ENCODE data around the gene WDR55.
"Not testable (repeated sequence)": the region's sequence is repeated elsewhere in the genome, so short reads cannot be mapped to it uniquely, and the experiment has no call there.

The WDR55 gene

GRCh38 chr5:140664359-140665119, at the start of gene WDR55:
TSS of gene WDR55 (plus strand) at chr5:140664904. CDS start at chr5:140664913, 9 bp downstream.
- DNase-seq, result peak; percentile 67

DNA sequence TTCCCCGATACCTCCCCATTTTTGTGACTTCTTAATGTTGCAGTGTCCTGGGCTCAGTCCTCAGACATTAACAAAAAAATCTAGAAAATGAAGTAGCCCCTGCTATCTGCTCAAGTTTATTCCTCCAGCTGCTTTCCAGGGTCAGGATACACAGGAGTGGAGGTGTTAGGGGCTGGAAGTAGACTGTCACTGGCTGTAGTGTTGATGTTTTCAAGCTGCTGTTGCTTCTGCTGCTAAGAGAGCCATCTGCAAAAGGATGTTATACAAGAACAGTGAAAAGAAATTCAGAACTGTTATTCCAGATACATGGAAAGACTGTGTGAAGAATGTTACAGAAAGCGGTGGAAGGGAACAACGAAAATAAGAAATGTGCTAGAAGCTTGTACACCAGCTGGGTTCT, 42.4 kb upstream of the WDR55 start:
- DNase-seq, result no peak

GRCh38 chr5:140623061-140623460, 41.6 kb upstream of the WDR55 start:
- not testable (repeated sequence) for DNase-seq

DNA sequence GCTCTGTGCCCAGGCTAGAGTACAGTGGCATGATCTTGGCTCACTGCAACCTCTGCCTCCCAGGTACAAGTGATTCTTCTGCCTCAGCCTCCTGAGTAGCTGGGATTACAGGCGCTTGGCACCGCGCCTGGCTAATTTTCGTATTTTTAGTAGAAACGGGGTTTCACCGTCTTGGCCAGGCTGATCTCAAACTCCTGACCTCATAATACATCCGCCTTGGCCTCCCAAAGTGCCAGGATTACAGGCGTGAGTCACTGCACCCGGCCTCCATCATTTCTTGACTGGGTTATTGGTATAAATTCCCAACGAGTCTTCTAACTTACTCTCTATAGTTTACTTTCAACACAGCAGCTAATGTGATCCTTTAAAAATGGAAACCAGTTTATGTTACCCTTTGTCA, 39.8 kb upstream of the WDR55 start:
- not testable (repeated sequence) for DNase-seq

DNA sequence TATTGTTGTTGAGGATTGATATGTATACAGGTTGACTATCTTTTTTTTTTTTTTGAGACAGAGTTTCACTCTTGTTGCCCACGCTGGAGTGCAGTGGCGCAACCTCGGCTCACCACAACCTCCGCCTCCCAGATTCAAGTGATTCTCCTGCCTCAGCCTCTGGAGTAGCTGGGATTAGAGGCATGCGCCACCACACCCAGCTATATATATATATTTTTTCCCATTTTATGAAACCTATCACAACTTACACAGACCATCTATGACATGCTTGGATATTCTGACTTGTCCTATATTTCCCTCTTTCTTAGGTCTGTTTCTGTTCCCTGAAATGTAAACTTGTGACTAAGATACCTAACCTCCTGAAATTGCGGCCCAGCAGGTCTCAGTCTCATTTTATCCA, 36.7 kb upstream of the WDR55 start:
- DNase-seq, result no peak

- DNase-seq, result no peak
Measured at GRCh38 chr5:140628711-140629110, 36.0 kb upstream of the WDR55 start.

DNA sequence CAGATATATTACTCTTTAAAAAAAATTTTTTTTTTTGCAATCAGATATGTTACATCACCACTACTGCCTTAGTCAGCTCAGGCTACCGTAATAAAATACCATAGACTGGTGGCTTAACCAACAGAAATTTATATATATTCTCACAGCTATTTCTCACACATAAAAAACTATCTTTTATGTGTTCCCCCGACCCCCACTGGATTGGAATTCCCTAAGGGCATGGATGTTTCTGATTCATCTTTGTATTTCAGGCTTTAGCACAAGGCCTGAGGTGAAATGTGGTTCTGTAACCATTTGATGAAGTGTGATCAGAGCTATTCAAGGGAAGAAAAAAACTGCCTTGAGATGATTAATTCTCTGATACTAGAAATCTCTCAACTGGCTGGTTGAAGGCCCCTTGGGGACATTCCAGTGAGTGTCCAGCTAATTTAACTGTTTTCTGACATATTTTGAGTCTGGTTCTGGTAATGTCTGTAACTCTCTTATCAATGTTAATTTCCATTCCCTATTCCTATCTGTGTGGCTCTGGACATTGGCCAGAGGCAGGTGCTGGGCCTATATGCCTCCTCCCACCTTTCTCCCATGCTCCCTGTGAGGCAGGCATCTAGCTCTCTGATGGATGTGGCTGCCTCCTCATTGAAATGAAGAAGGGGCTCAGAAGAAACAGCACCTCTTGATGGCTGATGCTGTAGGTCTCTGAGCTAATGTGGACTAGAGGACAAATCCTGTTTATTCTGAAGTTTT, 34.2 kb upstream of the WDR55 start:
- no peak for DNase-seq

DNA sequence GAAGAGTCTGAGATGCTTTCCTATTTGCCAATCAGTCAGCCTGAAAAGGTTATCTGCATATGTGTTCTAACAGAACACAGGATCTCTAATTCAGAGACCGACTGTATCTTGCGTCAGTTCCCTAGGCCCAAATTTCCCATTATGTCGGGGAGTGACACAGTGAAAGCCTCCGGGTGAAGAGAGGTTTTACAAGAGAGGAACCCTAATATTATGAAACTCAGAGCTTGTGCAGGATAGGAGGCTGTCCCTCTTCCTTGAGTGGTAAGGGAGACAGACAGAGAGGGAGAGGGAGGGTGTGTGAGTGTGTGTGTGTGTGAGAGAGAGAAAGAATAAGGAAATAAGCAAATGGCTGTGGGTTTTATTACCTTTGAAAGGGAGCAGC, 33.7 kb upstream of the WDR55 start:
- no peak for DNase-seq

- no peak for DNase-seq
Measured at GRCh38 chr5:140631831-140632365, 32.8 kb upstream of the WDR55 start.

- DNase-seq, result no peak
Measured at GRCh38 chr5:140632366-140633020, 32.2 kb upstream of the WDR55 start.

DNA sequence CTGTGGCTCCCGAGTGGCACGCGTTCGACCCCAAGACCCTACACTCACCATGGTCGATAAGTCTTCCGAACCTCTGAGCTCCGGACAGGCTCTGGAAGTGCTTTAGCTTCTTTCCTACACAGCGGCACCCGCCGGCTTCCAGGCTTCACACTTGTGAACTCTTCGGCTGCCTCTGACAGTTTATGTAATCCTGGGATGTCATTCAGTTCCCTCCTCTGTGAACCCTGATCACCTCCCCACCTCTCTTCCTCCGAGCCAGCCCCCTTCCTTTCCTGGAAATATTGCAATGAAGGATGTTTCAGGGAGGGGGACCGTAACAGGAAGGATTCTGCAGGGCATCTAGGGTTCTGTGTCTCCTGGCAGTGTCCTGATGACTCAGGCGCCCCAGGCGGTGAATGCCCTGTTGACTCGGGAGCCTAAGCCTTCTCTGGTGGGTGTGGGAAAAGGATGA, 31.7 kb upstream of the WDR55 start, which contains the start of gene CD14:
Gene CD14 (minus strand): TSS at position 155 of the 451 bp plus-strand sequence. CDS start 104 bp downstream, at position 51.
- no peak for DNase-seq

DNA sequence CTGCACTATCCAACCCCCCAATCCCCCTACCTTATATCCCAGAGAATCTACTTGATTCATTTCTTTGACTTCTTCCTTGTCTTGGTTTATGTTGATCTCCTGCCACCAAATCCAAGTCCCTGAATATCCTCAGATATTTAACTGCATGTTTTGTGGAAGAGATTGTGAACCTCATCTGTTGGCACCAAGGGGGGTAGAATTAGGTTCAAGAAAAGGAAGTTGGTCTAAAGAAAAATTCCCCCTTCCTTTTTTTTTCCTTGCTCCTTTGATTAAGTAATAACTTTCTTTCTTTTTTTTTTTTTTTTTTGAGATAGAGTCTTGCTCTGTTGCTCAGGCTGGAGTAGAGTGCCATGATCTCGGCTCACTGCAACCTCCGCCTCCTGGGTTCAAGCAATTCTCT, 31.2 kb upstream of the WDR55 start:
- no peak for DNase-seq

DNA sequence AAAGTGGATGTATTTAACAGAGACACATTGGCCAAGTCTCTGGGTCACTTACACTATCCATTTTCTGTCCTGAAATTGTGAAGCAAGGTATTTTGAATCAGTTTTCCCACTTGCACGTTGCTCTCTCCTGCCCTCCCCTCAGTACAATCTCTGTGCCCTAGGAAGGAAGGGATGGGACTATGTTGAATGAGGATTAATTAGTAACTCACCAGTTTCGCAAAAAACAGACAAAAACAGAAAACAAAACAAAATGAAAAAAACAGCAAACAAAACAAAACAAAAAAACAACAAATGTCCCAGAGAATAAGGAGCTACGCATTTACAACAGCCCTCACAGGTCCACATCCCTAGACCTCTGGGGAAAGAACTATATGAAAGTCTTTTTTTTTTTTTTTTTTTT, 30.6 kb upstream of the WDR55 start:
- DNase-seq, result no peak

DNA sequence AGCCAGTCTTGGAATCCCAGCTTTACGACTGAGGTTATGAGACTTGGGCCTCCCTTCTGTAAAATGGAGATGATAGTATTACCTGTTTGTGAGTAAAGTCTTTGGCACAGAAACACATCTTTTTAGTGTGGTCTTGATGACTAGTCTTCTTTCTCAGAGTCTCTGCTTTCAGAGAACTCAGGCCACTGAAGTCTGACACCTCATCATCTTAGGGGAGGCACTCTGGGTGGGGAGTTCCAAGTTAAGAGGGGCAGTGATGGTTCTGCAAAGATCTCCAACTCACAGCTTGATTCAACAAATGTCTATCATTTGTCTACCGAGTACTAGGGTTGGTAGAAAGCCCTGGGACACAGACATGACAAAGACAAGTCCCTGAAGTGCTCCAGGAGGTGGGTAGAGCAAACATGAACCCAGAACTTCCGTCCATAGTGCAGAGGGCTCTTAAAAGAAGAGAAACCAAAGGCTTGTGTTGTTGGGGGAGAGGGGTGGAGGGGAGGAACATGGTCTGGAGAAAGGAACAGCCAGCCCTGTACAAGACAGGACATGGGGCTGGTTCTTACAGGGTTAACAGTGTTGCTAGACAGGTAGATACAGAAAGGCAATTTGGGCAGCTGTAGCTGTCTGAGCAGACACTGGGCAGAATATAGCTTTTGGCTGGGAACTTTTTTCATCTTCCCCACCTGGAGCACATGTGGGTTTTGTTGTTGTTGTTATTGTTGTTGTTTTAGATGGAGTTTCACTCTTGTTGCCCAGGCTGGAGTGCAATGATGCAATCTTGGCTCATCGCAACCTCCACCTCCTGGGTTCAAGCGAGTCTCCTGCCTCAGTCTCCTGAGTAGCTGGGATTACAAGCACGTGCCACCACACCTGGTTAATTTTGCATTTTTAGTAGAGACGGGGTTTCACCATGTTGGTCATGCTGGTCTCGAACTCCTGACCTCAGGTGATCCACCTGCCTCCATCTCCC, 29.1 kb upstream of the WDR55 start:
- DNase-seq, result no peak

- DNase-seq, result no peak
Measured at GRCh38 chr5:140637371-140638100, 27.2 kb upstream of the WDR55 start.

- not testable (repeated sequence) for DNase-seq
Measured at GRCh38 chr5:140638898-140639147, 25.9 kb upstream of the WDR55 start.

DNA sequence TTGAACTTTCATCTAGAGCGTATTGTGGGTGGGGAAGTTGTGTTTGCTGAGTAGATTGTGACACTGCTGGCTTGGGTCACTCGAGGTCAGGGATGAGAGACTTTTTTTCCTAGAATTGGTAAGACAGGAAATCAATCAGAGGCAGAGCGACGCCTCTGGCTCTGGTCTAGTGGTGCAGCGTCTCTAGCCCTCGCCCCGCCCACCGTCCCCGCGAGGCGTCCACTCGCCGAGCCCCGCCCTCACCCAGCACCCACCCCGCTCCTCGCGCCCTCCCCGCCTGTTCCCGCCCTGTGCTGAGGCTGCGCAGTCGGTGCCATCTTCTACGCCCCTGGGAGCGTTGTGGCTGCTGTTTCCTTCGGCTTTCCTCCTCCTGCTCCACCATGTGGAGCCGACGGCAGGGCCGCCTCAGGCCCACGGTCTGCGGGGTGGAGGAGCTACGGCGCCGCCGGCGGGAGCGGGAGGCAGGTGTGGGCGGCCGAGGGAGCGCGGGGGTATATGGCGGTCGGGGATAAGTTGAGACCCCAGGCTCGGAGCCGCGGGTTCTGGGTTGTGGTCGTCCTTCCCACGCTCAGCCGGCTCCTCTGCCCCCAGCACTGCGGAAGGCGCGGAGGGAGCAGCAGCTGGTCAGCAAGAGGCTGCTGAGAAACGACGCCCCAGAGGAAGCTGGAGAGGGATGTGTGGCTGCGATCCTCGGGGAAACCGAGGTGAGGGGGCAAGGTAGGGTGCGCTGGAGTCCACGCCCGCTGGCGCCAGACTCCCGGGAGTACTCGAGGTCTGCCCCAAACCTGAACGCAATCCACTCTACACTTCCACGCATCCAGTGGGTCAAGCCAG, 25.3 kb upstream of the WDR55 start, which contains the start of gene TMCO6:
Gene TMCO6 (plus strand): TSS at position 304 of the 834 bp plus-strand sequence. CDS start 77 bp downstream, at position 381.
- DNase-seq, result peak; percentile 45

DNA sequence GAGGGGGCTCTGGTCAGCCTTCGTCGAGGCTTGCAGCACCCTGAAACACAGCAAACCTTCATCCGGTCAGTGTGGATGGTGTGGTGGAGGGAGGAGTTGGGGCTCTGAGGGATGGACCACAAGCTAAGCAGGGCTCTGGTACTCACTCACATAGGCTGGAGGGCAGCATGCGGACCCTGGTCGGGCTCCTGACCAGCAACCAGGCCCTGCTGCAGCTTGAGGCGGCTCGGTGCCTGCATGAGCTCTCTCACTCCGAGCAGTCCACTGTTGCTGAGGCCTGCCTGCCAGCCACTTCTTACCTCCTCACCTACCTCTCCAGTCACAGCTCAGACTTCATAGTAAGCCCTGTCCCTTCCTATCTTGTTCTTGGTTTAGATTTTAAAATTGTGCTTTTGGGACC, 23.0 kb upstream of the WDR55 start:
- no peak for DNase-seq

DNA sequence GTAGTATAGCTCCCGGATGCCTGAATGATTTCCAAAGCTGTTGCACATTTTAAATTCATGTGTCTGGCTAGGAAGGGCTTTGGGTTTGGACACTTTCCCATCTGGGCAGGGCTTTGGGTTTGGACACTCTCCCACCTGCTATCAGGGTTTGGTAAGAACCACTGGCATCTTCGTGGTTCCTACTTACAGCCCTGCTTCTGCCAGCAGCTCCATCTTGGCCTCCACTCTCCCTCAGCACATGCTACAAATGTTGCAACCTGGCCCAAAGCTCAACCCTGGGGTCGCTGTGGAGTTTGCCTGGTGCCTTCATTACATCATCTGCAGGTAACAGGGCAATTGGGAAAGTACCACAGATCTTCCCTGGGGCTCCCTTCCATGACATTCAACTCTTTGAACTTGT, 22.0 kb upstream of the WDR55 start:
- no peak for DNase-seq

DNA sequence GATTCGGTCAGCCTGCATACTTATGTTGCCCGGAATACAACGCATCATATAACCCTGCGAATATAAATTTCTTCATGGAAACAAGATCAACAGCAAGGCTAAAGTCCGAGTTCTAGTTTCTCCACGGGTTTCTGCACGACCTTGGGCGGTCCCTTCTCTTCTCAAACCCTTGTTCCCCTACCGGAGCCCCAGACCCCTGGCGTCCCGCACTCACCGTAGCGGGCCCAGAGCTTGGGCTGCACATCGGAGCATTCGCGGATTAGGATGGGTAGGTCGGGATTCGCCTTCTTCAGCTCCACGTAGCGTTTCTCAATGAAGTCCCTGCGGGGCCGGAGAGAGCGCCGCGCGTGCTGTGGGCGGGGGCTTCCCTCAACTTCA, 17.7 kb upstream of the WDR55 start:
- no peak for DNase-seq

DNA sequence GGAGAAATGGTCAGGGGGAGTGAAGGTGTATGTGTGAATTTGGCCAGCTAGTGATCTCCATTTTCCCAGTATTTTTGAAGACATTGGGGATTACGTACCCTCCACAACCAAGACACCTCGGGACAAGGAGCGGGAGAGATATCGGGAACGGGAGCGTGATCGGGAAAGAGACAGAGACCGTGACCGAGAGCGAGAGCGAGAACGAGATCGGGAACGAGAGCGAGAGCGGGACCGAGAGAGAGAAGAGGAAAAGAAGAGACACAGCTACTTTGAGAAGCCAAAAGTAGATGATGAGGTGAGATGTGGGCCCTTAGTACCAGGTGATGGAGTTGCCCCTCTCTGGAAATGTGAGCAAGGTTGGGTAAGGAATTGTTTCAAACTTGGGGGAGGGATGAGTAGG, 5.8 kb upstream of the WDR55 start:
- no peak for DNase-seq
